ENCODE measurements around the gene SFT2D1.

The SFT2D1 gene

GRCh38 chr6:166274163-166274562 is 68.2 kb downstream of the SFT2D1 start:
- no peak for DNase-seq

GRCh38 chr6:166271376-166271765 is 71.0 kb downstream of the SFT2D1 start:
- no peak for DNase-seq

- no peak for DNase-seq
These were observed 71.5 kb downstream of the SFT2D1 start for GRCh38 chr6:166270706-166271375.
